Activated naive CD8-positive, alpha-beta T cell treated with anti-CD3 and anti-CD28 coated beads, Interleukin-2, amount 50 U/mL, for 24 hours (primary cell): ENCODE measurements around the gene POLK.
A peak's percentile ranks its signal among the peaks of the same experiment; 100 is the strongest.
"Not testable (repeated sequence)": the region's sequence is repeated elsewhere in the genome, so short reads cannot be mapped to it uniquely, and the experiment has no call there.

Source experiments
- ATAC-seq: fragments of 150-1000 bp; cut with Tn5 transposase; one replicate; pipeline ENCODE4 v1.10.0; 2021
- DNase-seq: peaks from one replicate; pipeline ENCODE4 v3.0.0; 2021
- H3K27ac Mint-ChIP-seq: one replicate; pipeline ENCODE4 v1.8.0; 2021; ENCODE audit warnings: mild to moderate bottlenecking, mixed read lengths
- H3K27me3 Mint-ChIP-seq: one replicate; pipeline ENCODE4 v1.8.0; 2021; ENCODE audit warnings: mixed read lengths
- H3K36me3 Mint-ChIP-seq: one replicate; pipeline ENCODE4 v1.8.0; 2021; ENCODE audit warnings: low read depth, mixed read lengths
- H3K4me1 Mint-ChIP-seq: one replicate; pipeline ENCODE4 v1.8.0; 2021; ENCODE audit warnings: mixed read lengths
- H3K4me3 Mint-ChIP-seq: one replicate; pipeline ENCODE4 v1.8.0; 2021; ENCODE audit warnings: mild to moderate bottlenecking, moderate library complexity, mixed read lengths
- H3K9me3 Mint-ChIP-seq: one replicate; pipeline ENCODE4 v1.8.0; 2021; ENCODE audit warnings: mixed read lengths

POLK gene

GRCh38 chr5:75588666-75589065, 77.0 kb downstream of the POLK start:
- Mint-ChIP-seq H3K27ac (no peak overlapping the region), H3K4me3 (no peak overlapping the region), H3K9me3 (no peaks in the 10 kb centered on the region), H3K4me1 (no peaks in the 10 kb centered on the region), H3K36me3 (peaks cover 28% of the 10 kb centered on the region), H3K27me3 (no peaks in the 10 kb centered on the region)
- ATAC-seq (no peak), DNase-seq (no peak)

GRCh38 chr5:75600535-75600934, 88.8 kb downstream of the POLK start:
- no peak for DNase-seq
- no peak for ATAC-seq
- Mint-ChIP-seq H3K36me3 (peaks cover 40% of the 10 kb centered on the region), H3K4me1 (peaks cover 24% of the 10 kb centered on the region), H3K27me3 (no peaks in the 10 kb centered on the region), H3K9me3 (no peaks in the 10 kb centered on the region), H3K27ac (no peak overlapping the region), H3K4me3 (no peak overlapping the region)

GRCh38 chr5:75601567-75601966, 89.9 kb downstream of the POLK start:
- Mint-ChIP-seq H3K9me3 (no peaks in the 10 kb centered on the region), H3K4me1 (peaks cover 24% of the 10 kb centered on the region), H3K27me3 (no peaks in the 10 kb centered on the region), H3K4me3 (no peak overlapping the region), H3K27ac (no peak overlapping the region), H3K36me3 (peaks cover 32% of the 10 kb centered on the region)
- ATAC-seq (no peak), DNase-seq (no peak)

- Mint-ChIP-seq H3K36me3 (peaks cover 28% of the 10 kb centered on the region), H3K4me3 (no peak overlapping the region), H3K4me1 (peaks cover 24% of the 10 kb centered on the region), H3K27me3 (no peaks in the 10 kb centered on the region), H3K27ac (no peak overlapping the region), H3K9me3 (no peaks in the 10 kb centered on the region)
- ATAC-seq (no peak), DNase-seq (no peak)
Observed at GRCh38 chr5:75601996-75602395, 90.3 kb downstream of the POLK start.

GRCh38 chr5:75603371-75603770, 91.7 kb downstream of the POLK start:
- H3K27ac Mint-ChIP-seq = no peak overlapping the region
- peaks cover 26% of the 10 kb centered on the region for H3K36me3 Mint-ChIP-seq
- ATAC-seq (no peak), DNase-seq (no peak)
- H3K4me1 Mint-ChIP-seq = peaks cover 24% of the 10 kb centered on the region
- no peak overlapping the region for H3K4me3 Mint-ChIP-seq
- H3K9me3 Mint-ChIP-seq = no peaks in the 10 kb centered on the region
- no peaks in the 10 kb centered on the region for H3K27me3 Mint-ChIP-seq

GRCh38 chr5:75603821-75604220, 92.1 kb downstream of the POLK start:
- ATAC-seq = no peak
- H3K27me3 Mint-ChIP-seq = no peaks in the 10 kb centered on the region
- peaks cover 24% of the 10 kb centered on the region for H3K4me1 Mint-ChIP-seq
- DNase-seq = no peak
- H3K27ac Mint-ChIP-seq = no peak overlapping the region
- peaks cover 26% of the 10 kb centered on the region for H3K36me3 Mint-ChIP-seq
- no peak overlapping the region for H3K4me3 Mint-ChIP-seq
- H3K9me3 Mint-ChIP-seq = no peaks in the 10 kb centered on the region

GRCh38 chr5:75607341-75607740, 95.7 kb downstream of the POLK start:
- H3K9me3 Mint-ChIP-seq, H3K4me3 Mint-ChIP-seq, ATAC-seq, DNase-seq, H3K27me3 Mint-ChIP-seq, H3K27ac Mint-ChIP-seq: not testable (repeated sequence)
- H3K36me3 Mint-ChIP-seq = peaks cover 12% of the 10 kb centered on the region
- peaks cover 11% of the 10 kb centered on the region for H3K4me1 Mint-ChIP-seq

GRCh38 chr5:75608870-75609269, 97.2 kb downstream of the POLK start:
- DNase-seq (no peak), ATAC-seq (no peak)
- Mint-ChIP-seq H3K4me3 (no peak overlapping the region), H3K36me3 (peaks cover 4% of the 10 kb centered on the region), H3K27ac (no peak overlapping the region), H3K9me3 (no peaks in the 10 kb centered on the region), H3K4me1 (peaks cover 4% of the 10 kb centered on the region), H3K27me3 (peaks cover 17% of the 10 kb centered on the region)

GRCh38 chr5:75610201-75610600, 98.5 kb downstream of the POLK start:
- H3K27ac Mint-ChIP-seq = no peak overlapping the region
- H3K4me1 Mint-ChIP-seq = peaks cover 4% of the 10 kb centered on the region
- H3K27me3 Mint-ChIP-seq = peaks cover 17% of the 10 kb centered on the region
- peaks cover 2% of the 10 kb centered on the region for H3K36me3 Mint-ChIP-seq
- H3K9me3 Mint-ChIP-seq = no peaks in the 10 kb centered on the region
- ATAC-seq (no peak), DNase-seq (no peak)
- H3K4me3 Mint-ChIP-seq = no peak overlapping the region

GRCh38 chr5:75610859-75611310, 99.2 kb downstream of the POLK start:
- ATAC-seq, H3K36me3 Mint-ChIP-seq, H3K4me3 Mint-ChIP-seq, H3K27ac Mint-ChIP-seq, H3K4me1 Mint-ChIP-seq, DNase-seq, H3K9me3 Mint-ChIP-seq: not testable (repeated sequence)
- peaks cover 17% of the 10 kb centered on the region for H3K27me3 Mint-ChIP-seq

GRCh38 chr5:75611311-75612225, 99.9 kb downstream of the POLK start, which contains the start of gene ANKDD1B:
ANKDD1B (plus strand) TSS chr5:75611453; CDS start chr5:75611635, 182 bp downstream.
- peaks cover 4% of the 10 kb centered on the region for H3K4me1 Mint-ChIP-seq
- H3K27ac Mint-ChIP-seq = no peak within 1 kb of the TSS
- H3K4me3 Mint-ChIP-seq = no peak within 1 kb of the TSS
- peaks cover 2% of the 10 kb centered on the region for H3K36me3 Mint-ChIP-seq
- ATAC-seq (peak; percentile 28), DNase-seq (no peak)
- H3K27me3 Mint-ChIP-seq = peaks cover 17% of the 10 kb centered on the region
- H3K9me3 Mint-ChIP-seq = no peaks in the 10 kb centered on the region

GRCh38 chr5:75612226-75612569, 100.5 kb downstream of the POLK start:
- ATAC-seq = no peak
- H3K27me3 Mint-ChIP-seq = peaks cover 17% of the 10 kb centered on the region
- H3K4me1 Mint-ChIP-seq = peaks cover 4% of the 10 kb centered on the region
- H3K4me3 Mint-ChIP-seq = no peak overlapping the region
- DNase-seq = no peak
- peaks cover 2% of the 10 kb centered on the region for H3K36me3 Mint-ChIP-seq
- H3K27ac Mint-ChIP-seq = no peak overlapping the region
- H3K9me3 Mint-ChIP-seq = no peaks in the 10 kb centered on the region

- Mint-ChIP-seq H3K9me3 (no peaks in the 10 kb centered on the region), H3K4me3 (no peak overlapping the region), H3K27ac (no peak overlapping the region), H3K27me3 (peaks cover 19% of the 10 kb centered on the region), H3K36me3 (peaks cover 2% of the 10 kb centered on the region), H3K4me1 (peaks cover 4% of the 10 kb centered on the region)
- ATAC-seq = no peak
- no peak for DNase-seq
Observed at GRCh38 chr5:75612901-75613300, 101.2 kb downstream of the POLK start.

- peaks cover 19% of the 10 kb centered on the region for H3K27me3 Mint-ChIP-seq
- DNase-seq = no peak
- H3K27ac Mint-ChIP-seq = no peak overlapping the region
- ATAC-seq = no peak
- H3K4me1 Mint-ChIP-seq = peaks cover 4% of the 10 kb centered on the region
- H3K4me3 Mint-ChIP-seq = no peak overlapping the region
- H3K9me3 Mint-ChIP-seq = no peaks in the 10 kb centered on the region
- peaks cover 2% of the 10 kb centered on the region for H3K36me3 Mint-ChIP-seq
Observed at GRCh38 chr5:75614176-75614575, 102.5 kb downstream of the POLK start.

- Mint-ChIP-seq H3K4me3 (no peak overlapping the region), H3K27ac (no peak overlapping the region), H3K27me3 (peaks cover 11% of the 10 kb centered on the region), H3K4me1 (no peaks in the 10 kb centered on the region), H3K9me3 (no peaks in the 10 kb centered on the region), H3K36me3 (no peaks in the 10 kb centered on the region)
- no peak for DNase-seq
- no peak for ATAC-seq
Observed at GRCh38 chr5:75616371-75616881, 104.7 kb downstream of the POLK start.
